SKM-1 treated with dmso at 0.1 percent for 144 hours (cell line): ENCODE results near the gene MRPL22.
"Not testable (repeated sequence)": the region's sequence is repeated elsewhere in the genome, so short reads cannot be mapped to it uniquely, and the experiment has no call there.

Experiments used
- DNase-seq: peaks from one replicate; lab custom pipeline; 2025; ENCODE audit not compliant: unreplicated experiment; lab: John Stamatoyannopoulos, UW

The MRPL22 gene

DNA sequence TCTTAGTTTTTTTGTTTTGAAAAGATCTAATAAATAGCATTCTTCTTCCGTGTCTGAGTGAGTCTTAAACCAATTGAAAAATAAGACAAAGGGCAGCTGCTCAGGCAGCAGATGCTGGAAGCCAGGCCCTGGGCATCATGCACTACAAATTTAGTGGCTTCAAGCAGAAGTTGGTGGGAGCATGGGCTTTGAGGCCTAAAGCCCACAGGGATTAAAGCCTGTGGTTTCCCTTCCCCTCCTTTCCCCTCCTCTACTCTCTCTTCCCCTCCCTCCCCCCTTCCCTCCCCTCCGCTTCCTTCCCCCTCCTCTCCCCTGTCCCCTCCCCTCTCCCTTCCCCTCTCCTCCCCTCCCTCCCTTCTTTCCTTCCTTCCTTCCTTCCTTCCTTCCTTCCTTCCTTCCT is 52.6 kb downstream of the MRPL22 start:
- no peak for DNase-seq

- no peak for DNase-seq
Measured at GRCh38 chr5:154995679-154996078, 54.8 kb downstream of the MRPL22 start.

- DNase-seq: no peak
Measured at GRCh38 chr5:154997746-154998145, 56.9 kb downstream of the MRPL22 start.

GRCh38 chr5:154999865-155000264 is 59.0 kb downstream of the MRPL22 start:
- DNase-seq: no peak

DNA sequence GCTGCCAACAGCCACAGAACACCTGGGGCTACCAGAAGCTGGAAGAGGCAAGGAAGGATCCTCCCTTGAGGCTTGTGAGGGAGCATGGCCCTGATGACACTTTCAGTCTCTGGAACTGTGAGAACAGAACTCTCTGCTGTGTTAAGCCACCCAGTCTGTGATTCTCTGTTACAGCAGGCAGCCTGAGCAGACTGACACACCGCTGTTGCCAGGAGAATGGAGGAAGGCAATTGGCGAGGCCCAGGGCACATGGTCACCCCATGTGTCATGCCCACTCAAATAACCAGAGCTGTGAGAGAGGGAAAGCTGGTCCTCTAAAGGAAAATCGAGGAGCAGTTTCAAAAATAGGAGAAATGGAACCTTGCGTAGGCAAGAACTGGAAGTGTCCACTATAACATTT is 60.6 kb downstream of the MRPL22 start:
- DNase-seq: no peak

GRCh38 chr5:155002722-155003121 is 61.8 kb downstream of the MRPL22 start:
- DNase-seq: not testable (repeated sequence)

GRCh38 chr5:155004138-155004744 is 63.4 kb downstream of the MRPL22 start:
- no peak for DNase-seq

- DNase-seq: not testable (repeated sequence)
Measured at GRCh38 chr5:155006265-155006664, 65.4 kb downstream of the MRPL22 start.

GRCh38 chr5:155008669-155009068 is 67.8 kb downstream of the MRPL22 start:
- no peak for DNase-seq

GRCh38 chr5:155010881-155011280 is 70.0 kb downstream of the MRPL22 start:
- DNase-seq: no peak

GRCh38 chr5:155013526-155013925 is 72.7 kb downstream of the MRPL22 start, which contains the start of gene KIF4B:
TSS of gene KIF4B (plus strand) at chr5:155013755. CDS start at chr5:155013860, 105 bp downstream.
- no peak for DNase-seq

DNA sequence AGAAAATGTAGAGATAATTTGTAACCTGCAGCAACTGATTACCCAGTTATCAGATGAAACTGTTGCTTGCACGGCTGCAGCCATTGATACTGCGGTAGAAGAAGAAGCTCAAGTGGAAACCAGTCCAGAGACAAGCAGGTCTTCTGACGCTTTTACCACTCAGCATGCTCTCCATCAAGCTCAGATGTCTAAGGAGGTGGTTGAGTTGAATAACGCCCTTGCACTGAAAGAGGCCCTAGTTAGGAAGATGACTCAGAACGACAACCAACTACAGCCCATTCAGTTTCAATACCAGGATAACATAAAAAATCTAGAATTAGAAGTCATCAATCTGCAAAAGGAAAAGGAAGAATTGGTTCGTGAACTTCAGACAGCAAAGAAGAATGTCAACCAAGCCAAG is 74.4 kb downstream of the MRPL22 start:
- DNase-seq: no peak

- no peak for DNase-seq
Measured at GRCh38 chr5:155017610-155018009, 76.7 kb downstream of the MRPL22 start.
